Thyroid gland (tissue), 4 donors: Measurements from ENCODE around the gene XCL2. TPM values are rescaled to one million over a fixed set of nuclear protein-coding genes. Genes with fewer than 3 reads are reported as not detected.
"Not testable (repeated sequence)": the region's sequence is repeated elsewhere in the genome, so short reads cannot be mapped to it uniquely, and the experiment has no call there.

Experiments used
- DNase-seq, 2 donors: peaks; one replicate each; pipeline ENCODE4 v3.0.0-alpha.2; 2019
- H3K27ac ChIP-seq, 3 donors: fragments of 200-600 bp; sonication (generic); 1 replicate in 2 of 3; 2 replicates in 1 of 3; pipeline ENCODE4 v1.5.1; 2016 to 2019; ENCODE audit warnings: mild to moderate bottlenecking in 1 of 3, moderate library complexity in 1 of 3
- H3K27me3 ChIP-seq: fragments of 200-600 bp; sonication (generic); one replicate; pipeline ENCODE4 v1.5.1; 2019
- H3K36me3 ChIP-seq, 2 donors: fragments of 200-600 bp; sonication (generic); one replicate each; pipeline ENCODE4 v1.5.1; 2016 to 2019
- H3K4me1 ChIP-seq, 2 donors: fragments of 200-600 bp; sonication (generic); one replicate each; pipeline ENCODE4 v1.5.1; 2017 to 2019
- H3K4me3 ChIP-seq, 3 donors: fragments of 200-600 bp; sonication (generic); replicated peaks in 1 of 3; 1 replicate in 2 of 3; 2 replicates in 1 of 3; pipeline ENCODE4 v1.5.1; 2016; ENCODE audit warnings: mild to moderate bottlenecking in 1 of 3
- H3K9me3 ChIP-seq: fragments of 200-600 bp; sonication (generic); one replicate; pipeline ENCODE4 v1.5.1; 2017
- CTCF ChIP-seq, 6 experiments: fragments of 200-600 bp in 3 of 6; fragments of 450-650 bp in 3 of 6; sonication (generic) in 3 of 6; IDR thresholded peaks; one replicate each; pipeline ENCODE4 v1.5.1; 2016 to 2019; ENCODE audit warnings: antibody characterized with exemption in 6 of 6, mild to moderate bottlenecking in 2 of 6, inconsistent platforms in 1 of 6, moderate library complexity in 1 of 6
- POLR2A ChIP-seq, 2 donors: fragments of 450-650 bp; IDR thresholded peaks; one replicate each; pipeline ENCODE4 v1.6.1; 2017; ENCODE audit warnings: antibody characterized with exemption in 2 of 2, mild to moderate bottlenecking in 2 of 2, moderate library complexity in 1 of 2
- WGBS, 2 donors: methylation state at CpG; one replicate each; pipeline ENCODE4 v1.1.5; 2017; 5-methylcytosine and 5-hydroxymethylcytosine counted together
- intact Hi-C: fragments of 100-400 bp; cut with DNase I; formaldehyde crosslinking; loops from one replicate; pipeline ENCODE4 v1.15.1; 2023
- total RNA-seq, 4 donors: library from RNA; depleted of rRNA; stranded (reverse); fragments of >200 nt; gene quantifications; one replicate each; pipeline ENCODE4 v1.2.3, GENCODE V29; 2016

The XCL2 gene
- total RNA-seq: not detected

- H3K36me3 ChIP-seq, H3K27me3 ChIP-seq, H3K4me1 ChIP-seq, H3K4me3 ChIP-seq, intact Hi-C loops, H3K9me3 ChIP-seq, H3K27ac ChIP-seq, DNase-seq: not testable (repeated sequence)
- 83 to 84% methylated on average over 6 of the region's 8 CpGs for WGBS, 2 donors
These were observed at the start of gene XCL2 for GRCh38 chr1:168543840-168544498. XCL2 (minus strand) TSS chr1:168543997; CDS start chr1:168543964, 33 bp downstream.

GRCh38 chr1:168591641-168592250, 47.9 kb upstream of the XCL2 start:
- Histone ChIP-seq H3K4me3 (no peak overlapping the region), H3K9me3 (no peaks in the 10 kb centered on the region), H3K4me1 (no peaks in the 10 kb centered on the region), H3K27me3 (no peaks in the 10 kb centered on the region), H3K36me3 (no peaks in the 10 kb centered on the region), H3K27ac (no peak overlapping the region)
- intact Hi-C loops: no loop called here
- 78 to 85% methylated on average over 2 of the region's 2 CpGs for WGBS, 2 donors
- DNase-seq: no peak
- TF ChIP-seq POLR2A (IDR thresholded peaks at IDR 0.05) (no peak), CTCF (IDR thresholded peaks at IDR 0.05) (no peak)

GRCh38 chr1:168591066-168591465, 47.3 kb upstream of the XCL2 start:
- H3K4me3 ChIP-seq: no peak overlapping the region
- no peak overlapping the region for H3K27ac ChIP-seq
- no peaks in the 10 kb centered on the region for H3K27me3 ChIP-seq
- H3K9me3 ChIP-seq: no peaks in the 10 kb centered on the region
- intact Hi-C loops: no loop called here
- H3K36me3 ChIP-seq: no peaks in the 10 kb centered on the region
- no peaks in the 10 kb centered on the region for H3K4me1 ChIP-seq
- DNase-seq: no peak
- 97 to 98% methylated on average over 5 of the region's 5 CpGs for WGBS, 2 donors
- TF ChIP-seq CTCF (IDR thresholded peaks at IDR 0.05): no peak
- TF ChIP-seq POLR2A (IDR thresholded peaks at IDR 0.05): no peak

- Histone ChIP-seq H3K9me3 (no peaks in the 10 kb centered on the region), H3K4me3 (no peak overlapping the region), H3K36me3 (no peaks in the 10 kb centered on the region), H3K4me1 (peaks cover 0 to 2% of the 10 kb centered on the region in 2 donors), H3K27ac (no peak overlapping the region), H3K27me3 (no peaks in the 10 kb centered on the region)
- TF ChIP-seq CTCF (IDR thresholded peaks at IDR 0.05): no peak
- no peak for TF ChIP-seq POLR2A (IDR thresholded peaks at IDR 0.05)
- 91 to 93% methylated on average over 2 of the region's 2 CpGs for WGBS, 2 donors
- intact Hi-C loops: no loop called here
- no peak for DNase-seq
These were observed 45.4 kb upstream of the XCL2 start for GRCh38 chr1:168589167-168589566.

- H3K27me3 ChIP-seq: no peaks in the 10 kb centered on the region
- H3K27ac ChIP-seq: no peak overlapping the region
- intact Hi-C loops: no loop called here
- no peak for DNase-seq
- H3K4me3 ChIP-seq: no peak overlapping the region
- no peaks in the 10 kb centered on the region for H3K9me3 ChIP-seq
- TF ChIP-seq POLR2A (IDR thresholded peaks at IDR 0.05) (no peak), CTCF (IDR thresholded peaks at IDR 0.05) (no peak)
- peaks cover 7 to 18% of the 10 kb centered on the region in 2 donors for H3K4me1 ChIP-seq
- no peaks in the 10 kb centered on the region for H3K36me3 ChIP-seq
- 98 to 100% methylated on average over 1 of the region's 1 CpG for WGBS, 2 donors
These were observed 42.1 kb upstream of the XCL2 start for GRCh38 chr1:168585937-168586336.
